Kidney epithelial cell (primary cell): ENCODE measurements around the gene DYRK1A. TPM values are rescaled to one million over a fixed set of nuclear protein-coding genes. Genes with fewer than 3 reads are reported as not detected.

ENCODE experiments used
- DNase-seq: peaks from one replicate; pipeline ENCODE4 v3.0.0-alpha.2; 2010; ENCODE audit warnings: low read depth
- H3K27me3 ChIP-seq: 2 replicates; pipeline ENCODE4 v1.6.0; 2011; ENCODE audit warnings: low read length; ENCODE audit not compliant: control insufficient read depth, insufficient read depth
- H3K36me3 ChIP-seq: 2 replicates; pipeline ENCODE4 v1.5.1; 2011; ENCODE audit warnings: low read length; ENCODE audit not compliant: control insufficient read depth, insufficient read depth
- H3K4me3 ChIP-seq: 2 replicates; pipeline ENCODE4 v1.5.1; 2011; ENCODE audit warnings: low read depth, mild to moderate bottlenecking, control low read depth, low read length
- CTCF ChIP-seq: IDR thresholded peaks from 2 replicates; pipeline ENCODE4 v1.5.1; 2011; ENCODE audit warnings: mild to moderate bottlenecking, moderate library complexity, low read length, control low read depth, inconsistent platforms; ENCODE audit not compliant: insufficient read depth, poor library complexity, severe bottlenecking
- total RNA-seq: library from RNA; depleted of rRNA; stranded (reverse); fragments of >200 nt; gene quantifications from 2 replicates; pipeline ENCODE4 v1.2.3, GENCODE V29; 2015

DYRK1A gene
- total RNA-seq, 1 donor from 2014 or later, result 53.1 TPM

- H3K27me3 ChIP-seq, result no peaks in the 10 kb centered on the region
- no peaks in the 10 kb centered on the region for H3K36me3 ChIP-seq
- DNase-seq, result no peak
- TF ChIP-seq CTCF, result no peak
- H3K4me3 ChIP-seq, result no peak overlapping the region
These were observed 31.5 kb upstream of the DYRK1A start for GRCh38 chr21:37335053-37335452.

GRCh38 chr21:37337179-37337578 is 29.4 kb upstream of the DYRK1A start:
- DNase-seq, result no peak
- no peak for TF ChIP-seq CTCF
- no peaks in the 10 kb centered on the region for H3K27me3 ChIP-seq
- H3K36me3 ChIP-seq, result no peaks in the 10 kb centered on the region
- no peak overlapping the region for H3K4me3 ChIP-seq

GRCh38 chr21:37337831-37338230 is 28.7 kb upstream of the DYRK1A start:
- DNase-seq, result no peak
- Histone ChIP-seq H3K36me3 (no peaks in the 10 kb centered on the region), H3K27me3 (no peaks in the 10 kb centered on the region), H3K4me3 (no peak overlapping the region)
- no peak for TF ChIP-seq CTCF

- no peak for DNase-seq
- no peaks in the 10 kb centered on the region for H3K36me3 ChIP-seq
- TF ChIP-seq CTCF, result no peak
These were observed 27.7 kb upstream of the DYRK1A start for GRCh38 chr21:37338671-37339551.

GRCh38 chr21:37339552-37339939 is 27.0 kb upstream of the DYRK1A start:
- TF ChIP-seq CTCF, result no peak
- Histone ChIP-seq H3K27me3 (no peaks in the 10 kb centered on the region), H3K36me3 (no peaks in the 10 kb centered on the region), H3K4me3 (no peak overlapping the region)
- no peak for DNase-seq

More at GRCh38 chr21:37338671-37339551, 27.7 kb upstream of the DYRK1A start:
- no peaks in the 10 kb centered on the region for H3K27me3 ChIP-seq
- no peak overlapping the region for H3K4me3 ChIP-seq
